HG02759 (cell line): ENCODE measurements around the gene PKD2.
A peak's percentile ranks its signal among the peaks of the same experiment; 100 is the strongest.
"Not testable (repeated sequence)": the region's sequence is repeated elsewhere in the genome, so short reads cannot be mapped to it uniquely, and the experiment has no call there.

Source experiments
- ATAC-seq: cut with Tn5 transposase; IDR thresholded peaks from one replicate; pipeline ENCODE4 v1.9.1; 2021; ENCODE audit warnings: mild to moderate bottlenecking, moderate library complexity; ENCODE audit not compliant: unreplicated experiment

Gene PKD2

GRCh38 chr4:88025868-88026661, 18.6 kb downstream of the PKD2 start:
- ATAC-seq = not testable (repeated sequence)

- no peak for ATAC-seq
These were observed 20.5 kb downstream of the PKD2 start for GRCh38 chr4:88027611-88028608.

GRCh38 chr4:88028946-88029345, 21.5 kb downstream of the PKD2 start:
- no peak for ATAC-seq

- no peak for ATAC-seq
These were observed 22.1 kb downstream of the PKD2 start for GRCh38 chr4:88029556-88029955.

- no peak for ATAC-seq
These were observed 23.3 kb downstream of the PKD2 start for GRCh38 chr4:88030565-88031310.

- peak; percentile 65 for ATAC-seq
These were observed 25.9 kb downstream of the PKD2 start for GRCh38 chr4:88033309-88033708.

GRCh38 chr4:88035292-88035691, 27.9 kb downstream of the PKD2 start:
- ATAC-seq = no peak

GRCh38 chr4:88037447-88037846, 30.0 kb downstream of the PKD2 start:
- no peak for ATAC-seq

GRCh38 chr4:88037936-88038335, 30.5 kb downstream of the PKD2 start:
- ATAC-seq = no peak

- ATAC-seq = no peak
These were observed 33.3 kb downstream of the PKD2 start for GRCh38 chr4:88040707-88041106.

GRCh38 chr4:88041626-88042025, 34.2 kb downstream of the PKD2 start:
- ATAC-seq = no peak

- ATAC-seq = no peak
These were observed 35.6 kb downstream of the PKD2 start for GRCh38 chr4:88043001-88043400.

- no peak for ATAC-seq
These were observed 36.3 kb downstream of the PKD2 start for GRCh38 chr4:88043586-88044340.

- no peak for ATAC-seq
These were observed 37.6 kb downstream of the PKD2 start for GRCh38 chr4:88045021-88045420.

GRCh38 chr4:88054229-88054628, 46.8 kb downstream of the PKD2 start:
- no peak for ATAC-seq

- ATAC-seq = peak; percentile 52
These were observed 47.5 kb downstream of the PKD2 start for GRCh38 chr4:88054901-88055300.

- ATAC-seq = no peak
These were observed 50.9 kb downstream of the PKD2 start for GRCh38 chr4:88058295-88058694.

- ATAC-seq = no peak
These were observed 52.3 kb downstream of the PKD2 start for GRCh38 chr4:88059766-88060165.

GRCh38 chr4:88060431-88060830, 53.0 kb downstream of the PKD2 start:
- no peak for ATAC-seq

GRCh38 chr4:88062311-88062710, 54.9 kb downstream of the PKD2 start:
- ATAC-seq = no peak
